OCI-LY3 (cell line): ENCODE results near the gene DPP6.

Experiments
- CTCF ChIP-seq: fragments of 200-600, 300-600 bp; sonication (generic); IDR thresholded peaks from 2 replicates; pipeline ENCODE4 v1.5.1; 2014; ENCODE audit warnings: antibody characterized with exemption, low read length, low read depth
- EZH2phosphoT487 ChIP-seq: fragments of 200-600 bp; shearing (Covaris generic); IDR thresholded peaks from 2 replicates; pipeline ENCODE4 v1.6.1; 2018; ENCODE audit warnings: antibody characterized with exemption, mixed run types, low read depth

DNA sequence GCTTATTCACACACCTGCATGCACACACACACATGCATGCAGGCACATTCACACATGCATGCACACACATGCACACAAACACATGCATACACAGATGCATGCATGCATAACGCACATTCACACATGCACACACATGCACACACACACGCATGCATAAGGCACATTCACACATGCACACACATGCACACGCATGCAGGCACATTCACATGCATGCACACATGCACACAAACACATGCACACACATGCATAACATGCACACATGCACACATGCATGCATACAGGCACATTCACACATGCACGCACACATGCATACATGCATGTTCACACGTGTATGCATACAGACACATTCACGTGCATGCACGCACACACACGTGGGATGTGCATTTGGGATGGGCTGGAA lies 784.9 kb downstream of the DPP6 start:
- TF ChIP-seq CTCF = no peak
- TF ChIP-seq EZH2phosphoT487 = no peak
